Stomach (tissue), 9 donors: ENCODE data around the gene IGFN1. TPM values are rescaled to one million over a fixed set of nuclear protein-coding genes. Genes with fewer than 3 reads are reported as not detected.

Source experiments
- DNase-seq, 2 donors: peaks; one replicate each; pipeline versions ENCODE4 v3.0.0 to v3.0.0-alpha.2; 2013 to 2019
- H3K27ac ChIP-seq, 5 donors: fragments of 200-600 bp in 4 of 5; sonication (generic) in 4 of 5; one replicate each; pipeline ENCODE4 v1.5.1; 2013 to 2019; ENCODE audit warnings: mild to moderate bottlenecking in 1 of 5, moderate library complexity in 1 of 5
- H3K27me3 ChIP-seq, 3 donors: fragments of 200-600 bp; sonication (generic); one replicate each; pipeline ENCODE4 v1.5.1; 2017 to 2019; ENCODE audit warnings: mixed run types in 1 of 3
- H3K36me3 ChIP-seq, 4 donors: fragments of 200-600 bp; sonication (generic); 1 replicate in 3 of 4; 2 replicates in 1 of 4; pipeline ENCODE4 v1.5.1; 2016 to 2019
- H3K4me1 ChIP-seq, 4 donors: fragments of 200-600 bp; sonication (generic); one replicate each; pipeline ENCODE4 v1.5.1; 2016 to 2019
- H3K4me3 ChIP-seq, 4 donors: fragments of 200-600 bp; sonication (generic) in 3 of 4; one replicate each; pipeline ENCODE4 v1.5.1; 2016 to 2019; ENCODE audit warnings: mild to moderate bottlenecking in 1 of 4
- H3K9me3 ChIP-seq, 4 donors: fragments of 200-600 bp; sonication (generic); one replicate each; pipeline ENCODE4 v1.5.1; 2016 to 2019
- CTCF ChIP-seq, 7 experiments: fragments of 450-650 bp in 4 of 7; fragments of 200-600 bp in 3 of 7; sonication (generic) in 3 of 7; IDR thresholded peaks; one replicate each; pipeline ENCODE4 v1.5.1; 2016 to 2019; ENCODE audit warnings: antibody characterized with exemption in 7 of 7, control low read depth in 2 of 7, mild to moderate bottlenecking in 1 of 7
- EP300 ChIP-seq: sonication (generic); formaldehyde crosslinking; IDR thresholded peaks from one replicate; pipeline ENCODE4 v1.6.1; 2017; ENCODE audit warnings: antibody characterized with exemption
- POLR2A ChIP-seq, 4 donors: fragments of 450-650 bp; IDR thresholded peaks; one replicate each; pipeline ENCODE4 v1.6.1; 2016; ENCODE audit warnings: antibody characterized with exemption in 4 of 4, control low read depth in 2 of 4, mild to moderate bottlenecking in 1 of 4, moderate library complexity in 1 of 4
- POLR2AphosphoS5 ChIP-seq, 3 donors: sonication (generic); formaldehyde crosslinking; IDR thresholded peaks; one replicate each; pipeline ENCODE4 v1.6.1; 2016; ENCODE audit warnings: antibody characterized with exemption in 3 of 3
- WGBS, 5 donors: extraction: QIAGEN DNeasy Blood & Tissue Kit in 3 of 5; methylation state at CpG; one replicate each; pipeline versions ENCODE4 v1.1.5 to v1.1.7; 2013 to 2018; 5-methylcytosine and 5-hydroxymethylcytosine counted together
- intact Hi-C: fragments of 100-400 bp; cut with DNase I; formaldehyde crosslinking; loops from one replicate; pipeline ENCODE4 v1.15.1; 2023; ENCODE audit warnings: low total_unique reads
- polyA plus RNA-seq, 3 donors: library from polyadenylated mRNA; stranded (reverse); fragments of 200-250 nt; gene quantifications; one replicate each; pipeline ENCODE4 v1.2.3, GENCODE V29; 2013
- total RNA-seq, 5 donors: library from RNA; depleted of rRNA; stranded (reverse); fragments of >200 nt; gene quantifications; one replicate each; pipeline versions ENCODE4 v1.1.0 to v1.2.3, GENCODE V29; 2014 to 2016
- donor health status: healthy with polysubstance abuse.
- donor health status: Bipolar disorder and iron deficiency.
- donor health status: healthy.

The IGFN1 gene
- total and polyA plus RNA-seq, 8 donors: under 0.01 to 0.55 (median 0.05) TPM; not detected in 3

DNA sequence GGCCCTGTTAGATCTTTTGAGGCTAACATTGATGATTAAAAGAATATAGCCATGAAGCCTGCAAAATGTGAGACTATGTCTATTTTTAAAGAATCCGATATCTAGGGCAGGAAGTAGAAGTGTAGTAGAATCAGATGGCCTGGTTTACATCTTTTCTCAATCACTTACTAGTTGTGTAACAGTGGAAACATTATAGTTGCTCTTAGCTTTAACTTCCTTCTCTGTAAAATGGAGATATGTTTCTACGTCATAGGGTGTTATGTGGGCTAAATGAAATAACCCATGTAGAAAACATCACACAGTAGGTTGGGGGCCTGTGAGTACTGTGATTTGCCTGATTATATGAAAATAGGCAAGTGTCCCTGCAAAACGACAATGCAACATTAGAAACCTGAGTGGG, 4.4 kb upstream of the IGFN1 start:
- Histone ChIP-seq H3K4me3 (no peak overlapping the region), H3K36me3 (no peaks in the 10 kb centered on the region), H3K9me3 (no peaks in the 10 kb centered on the region), H3K27ac (no peak overlapping the region), H3K4me1 (no peaks in the 10 kb centered on the region), H3K27me3 (peaks cover 0 to 7% (median 0%) of the 10 kb centered on the region in 3 donors)
- DNase-seq: no peak
- intact Hi-C loops: no loop called here
- TF ChIP-seq POLR2A (IDR thresholded peaks at IDR 0.05) (no peak), EP300 (no peak), CTCF (IDR thresholded peaks at IDR 0.05) (no peak), POLR2AphosphoS5 (IDR thresholded peaks at IDR 0.05) (no peak)
- 76 to 86% (median 84%) methylated on average over 3 of the region's 3 CpGs for WGBS, 5 donors

DNA sequence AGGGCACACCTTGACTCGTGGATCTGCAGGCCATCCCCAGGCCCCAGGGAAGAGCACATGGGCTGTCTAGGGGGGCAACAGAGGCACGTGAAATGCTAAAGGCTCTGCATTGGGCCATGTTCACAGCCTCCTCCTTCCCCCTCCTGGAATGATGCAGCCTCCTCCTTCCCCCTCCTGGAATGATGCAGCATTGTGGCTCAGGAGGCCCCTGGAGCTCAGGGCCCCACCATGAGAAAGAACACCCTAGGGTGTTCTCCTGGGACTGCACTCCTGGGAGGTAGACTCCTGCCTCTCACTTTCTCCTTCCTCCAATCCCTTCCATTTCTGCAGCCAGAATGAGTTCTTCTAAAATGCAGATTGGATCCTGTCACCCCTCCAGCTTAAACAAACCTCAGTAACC, 1.5 kb upstream of the IGFN1 start:
- H3K36me3 ChIP-seq: no peaks in the 10 kb centered on the region
- no peak overlapping the region for H3K27ac ChIP-seq
- H3K4me1 ChIP-seq: no peaks in the 10 kb centered on the region
- no peak overlapping the region for H3K4me3 ChIP-seq
- intact Hi-C loops: no loop called here
- no peak for DNase-seq
- no peaks in the 10 kb centered on the region for H3K9me3 ChIP-seq
- peaks cover 0 to 12% (median 0%) of the 10 kb centered on the region in 3 donors for H3K27me3 ChIP-seq
- 61 to 82% (median 73%) methylated on average over 2 of the region's 2 CpGs for WGBS, 5 donors
- TF ChIP-seq CTCF (IDR thresholded peaks at IDR 0.05) (no peak), POLR2AphosphoS5 (IDR thresholded peaks at IDR 0.05) (no peak), POLR2A (IDR thresholded peaks at IDR 0.05) (no peak), EP300 (no peak)

DNA sequence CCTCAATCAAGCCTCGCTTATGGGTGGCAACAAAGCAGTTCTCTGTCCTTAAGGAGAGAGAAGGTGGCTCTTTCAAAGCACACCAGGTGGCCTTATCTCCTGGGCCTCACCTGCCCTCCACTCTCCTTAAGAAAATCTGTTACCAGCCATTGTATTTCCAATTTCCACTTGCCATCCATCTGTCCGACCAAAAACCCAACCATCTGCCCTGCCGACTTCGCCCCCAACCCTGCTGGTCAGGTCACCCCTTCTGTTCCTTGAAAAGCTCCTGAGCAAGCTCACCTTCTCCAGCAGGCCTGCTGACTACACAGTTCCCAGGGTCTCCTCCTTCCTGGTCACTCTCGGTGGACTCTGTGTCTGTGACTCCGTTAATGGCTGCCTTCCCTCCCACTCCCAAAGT, 619 bp upstream of the IGFN1 start:
- H3K9me3 ChIP-seq: no peaks in the 10 kb centered on the region
- peaks cover 0 to 12% (median 0%) of the 10 kb centered on the region in 3 donors for H3K27me3 ChIP-seq
- no peak overlapping the region for H3K4me3 ChIP-seq
- WGBS, 5 donors: 76 to 91% (median 88%) methylated on average over 6 of the region's 6 CpGs
- TF ChIP-seq EP300: no peak
- TF ChIP-seq CTCF (IDR thresholded peaks at IDR 0.05): no peak
- TF ChIP-seq POLR2AphosphoS5 (IDR thresholded peaks at IDR 0.05): no peak
- no peak for TF ChIP-seq POLR2A (IDR thresholded peaks at IDR 0.05)
- no peaks in the 10 kb centered on the region for H3K4me1 ChIP-seq
- intact Hi-C loops: no loop called here
- H3K36me3 ChIP-seq: no peaks in the 10 kb centered on the region
- DNase-seq: no peak
- H3K27ac ChIP-seq: no peak overlapping the region

DNA sequence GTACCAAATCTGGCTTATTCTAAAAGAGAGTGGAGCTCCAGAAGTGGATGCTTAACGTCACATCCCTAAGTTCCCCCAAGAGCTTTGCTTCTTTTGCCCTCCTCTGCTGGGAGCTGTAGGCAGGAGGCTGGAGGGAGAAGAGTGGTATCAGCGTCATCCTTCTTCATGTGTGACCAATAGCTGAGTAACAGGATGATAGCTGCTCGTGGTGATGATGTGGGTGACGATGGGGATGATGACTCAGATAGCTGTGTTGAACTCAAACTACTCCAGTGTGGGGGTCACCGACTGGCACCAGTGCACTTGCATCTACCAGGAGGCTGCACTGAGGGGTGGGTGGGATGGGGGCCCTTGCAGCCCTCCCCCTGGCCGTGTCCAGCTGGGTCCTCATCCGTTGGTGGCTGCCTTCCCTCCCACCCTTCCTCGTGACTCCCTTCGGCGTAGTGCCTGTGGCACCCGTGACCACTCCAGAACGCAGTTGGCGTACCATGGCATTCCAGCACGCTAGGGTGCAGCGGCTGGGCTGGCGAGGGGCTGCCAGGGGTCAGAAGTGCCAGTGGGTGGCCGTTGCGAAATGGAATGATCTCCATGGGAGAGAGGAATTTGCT, 1.1 kb downstream of the IGFN1 start:
- no peaks in the 10 kb centered on the region for H3K4me1 ChIP-seq
- no peaks in the 10 kb centered on the region for H3K36me3 ChIP-seq
- no peak for TF ChIP-seq CTCF (IDR thresholded peaks at IDR 0.05)
- TF ChIP-seq POLR2A (IDR thresholded peaks at IDR 0.05): no peak
- no peak for TF ChIP-seq POLR2AphosphoS5 (IDR thresholded peaks at IDR 0.05)
- no peak for TF ChIP-seq EP300
- no peak overlapping the region for H3K4me3 ChIP-seq
- intact Hi-C loops: no loop called here
- no peaks in the 10 kb centered on the region for H3K9me3 ChIP-seq
- H3K27me3 ChIP-seq: peaks cover 0 to 12% (median 0%) of the 10 kb centered on the region in 3 donors
- 72 to 78% (median 75%) methylated on average over 17 to 18 of the region's 18 CpGs for WGBS, 5 donors
- DNase-seq: no peak
- no peak overlapping the region for H3K27ac ChIP-seq
